GM18508 (cell line): ENCODE results near the gene SULT4A1.
"Not testable (repeated sequence)": the region's sequence is repeated elsewhere in the genome, so short reads cannot be mapped to it uniquely, and the experiment has no call there.

ENCODE experiments used
- ATAC-seq: cut with Tn5 transposase; IDR thresholded peaks from one replicate; pipeline ENCODE4 v1.9.1; 2021; ENCODE audit warnings: moderate number of reproducible peaks; ENCODE audit not compliant: insufficient read depth, unreplicated experiment

The SULT4A1 gene, protein sequence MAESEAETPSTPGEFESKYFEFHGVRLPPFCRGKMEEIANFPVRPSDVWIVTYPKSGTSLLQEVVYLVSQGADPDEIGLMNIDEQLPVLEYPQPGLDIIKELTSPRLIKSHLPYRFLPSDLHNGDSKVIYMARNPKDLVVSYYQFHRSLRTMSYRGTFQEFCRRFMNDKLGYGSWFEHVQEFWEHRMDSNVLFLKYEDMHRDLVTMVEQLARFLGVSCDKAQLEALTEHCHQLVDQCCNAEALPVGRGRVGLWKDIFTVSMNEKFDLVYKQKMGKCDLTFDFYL

DNA sequence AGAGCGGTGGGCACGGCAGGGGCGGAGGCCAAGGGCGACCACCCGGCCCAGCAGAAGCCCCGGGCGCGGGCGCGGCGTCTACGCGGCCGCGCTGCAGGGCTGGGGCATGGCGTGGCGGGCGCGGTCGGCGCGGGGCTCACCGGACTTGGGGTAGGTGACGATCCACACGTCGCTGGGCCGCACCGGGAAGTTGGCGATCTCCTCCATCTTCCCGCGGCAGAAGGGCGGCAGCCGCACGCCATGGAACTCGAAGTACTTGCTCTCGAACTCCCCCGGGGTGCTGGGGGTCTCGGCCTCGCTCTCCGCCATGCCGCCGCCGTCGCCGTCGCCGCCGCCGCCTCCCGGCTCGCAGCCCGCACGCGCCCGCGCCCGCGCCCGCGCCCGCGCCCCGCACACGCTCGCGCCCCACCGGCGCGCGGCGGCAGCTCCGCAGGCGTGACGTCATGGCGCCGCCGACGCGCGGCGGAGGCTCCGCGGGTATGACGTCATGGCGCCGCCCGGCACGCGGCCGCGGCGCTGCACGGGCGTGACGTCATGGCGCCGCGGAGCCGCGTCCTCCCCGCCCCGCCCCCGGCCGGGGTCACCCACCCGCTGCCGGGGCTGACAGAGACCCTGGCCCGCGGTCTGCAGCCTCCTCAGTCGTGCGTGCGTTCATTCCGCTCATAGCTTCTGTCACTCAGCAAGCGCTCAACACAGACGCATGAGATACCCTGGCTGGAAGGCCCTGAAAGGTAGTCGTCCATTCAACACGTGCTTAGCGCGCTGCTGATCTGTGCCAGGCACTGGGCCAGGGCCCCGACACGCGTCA lies at the start of gene SULT4A1:
Gene SULT4A1, minus strand, starts transcription at position 440 of the 808 bp plus-strand sequence. Its CDS starts 131 bp downstream, at position 309.
- ATAC-seq = no peak

DNA sequence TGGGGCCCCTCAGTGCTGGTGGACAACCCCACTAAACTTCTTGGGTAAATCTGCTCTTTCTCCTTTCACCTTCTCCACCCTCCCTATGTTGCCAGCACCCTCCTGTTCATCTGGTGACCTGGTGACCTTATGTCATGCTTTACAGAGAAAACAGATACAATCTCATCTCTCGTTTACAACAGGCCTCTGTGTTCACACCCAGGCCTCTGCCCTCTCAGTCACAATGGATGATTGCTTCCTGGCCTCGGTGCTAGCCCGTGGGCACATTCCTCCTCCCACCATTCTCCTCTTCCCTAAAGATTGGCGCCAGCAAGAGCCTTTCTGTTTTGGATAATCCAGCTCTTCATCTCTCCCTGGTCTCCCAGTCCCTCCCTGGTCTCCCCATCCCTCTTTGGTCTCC lies 49.0 kb upstream of the SULT4A1 start:
- ATAC-seq = no peak

DNA sequence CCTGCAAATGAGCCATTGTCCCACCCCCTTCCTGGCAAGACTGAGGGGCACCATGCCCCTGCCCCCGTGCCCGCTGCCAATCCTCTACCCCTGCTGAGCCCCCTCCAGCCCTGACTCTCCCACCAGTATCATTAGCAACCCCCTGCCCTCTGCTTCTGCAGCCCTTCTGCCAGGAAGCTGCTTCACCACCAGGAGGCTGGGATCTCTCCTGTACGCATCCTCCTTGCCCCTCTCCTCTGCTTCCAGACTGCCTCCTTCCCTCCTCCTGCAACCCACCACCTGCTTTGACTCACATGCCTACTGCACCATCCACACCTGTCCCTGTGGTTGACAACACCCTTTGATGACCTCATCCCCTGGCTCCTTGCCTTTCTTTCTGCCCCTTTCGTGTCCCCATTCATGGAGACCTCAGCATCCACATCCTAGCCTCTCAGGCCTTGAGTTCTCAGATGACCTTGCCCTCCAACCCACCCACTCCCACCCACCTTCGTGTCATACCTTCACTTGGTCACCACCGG lies 47.9 kb upstream of the SULT4A1 start:
- no peak for ATAC-seq

DNA sequence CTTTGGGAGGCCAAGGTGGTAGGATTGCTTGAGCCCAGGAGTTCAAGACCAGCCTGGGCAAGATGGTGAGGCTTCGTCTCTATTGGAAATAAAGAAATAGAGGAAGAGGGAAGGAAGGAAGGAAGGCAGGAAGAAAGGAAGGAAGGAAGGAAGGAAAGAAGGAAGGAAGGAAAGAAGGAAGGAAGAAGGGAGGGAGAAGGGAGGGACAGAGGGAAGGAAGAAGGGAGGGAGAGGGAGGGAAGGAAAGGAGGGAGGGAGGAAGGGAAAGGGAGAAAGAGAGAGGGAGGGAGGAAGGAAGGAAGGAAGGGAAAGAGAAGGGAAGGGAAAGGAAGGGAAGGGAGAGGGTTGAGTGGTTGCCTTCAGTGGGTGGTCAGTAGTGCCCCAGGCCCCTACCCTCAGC lies 47.4 kb upstream of the SULT4A1 start:
- no peak for ATAC-seq

DNA sequence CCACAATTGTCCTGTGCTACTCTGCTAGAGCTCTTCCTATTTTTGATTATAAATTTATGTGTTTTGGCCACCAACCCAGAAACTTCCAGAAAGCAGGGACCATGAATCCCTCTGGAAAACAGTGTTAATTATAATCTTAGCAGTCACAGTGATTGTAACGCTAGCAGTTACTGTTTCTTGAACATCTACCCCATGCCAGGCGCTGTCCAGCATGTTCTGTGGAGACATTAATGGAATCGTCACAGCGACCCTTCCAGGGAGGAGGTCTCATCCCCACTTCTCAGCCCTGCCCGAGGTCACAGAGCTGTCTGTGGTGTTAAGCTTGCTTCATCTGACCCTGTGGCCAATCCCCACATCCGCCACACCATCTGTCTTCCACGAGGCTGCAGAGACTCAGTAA lies 43.4 kb upstream of the SULT4A1 start:
- no peak for ATAC-seq

DNA sequence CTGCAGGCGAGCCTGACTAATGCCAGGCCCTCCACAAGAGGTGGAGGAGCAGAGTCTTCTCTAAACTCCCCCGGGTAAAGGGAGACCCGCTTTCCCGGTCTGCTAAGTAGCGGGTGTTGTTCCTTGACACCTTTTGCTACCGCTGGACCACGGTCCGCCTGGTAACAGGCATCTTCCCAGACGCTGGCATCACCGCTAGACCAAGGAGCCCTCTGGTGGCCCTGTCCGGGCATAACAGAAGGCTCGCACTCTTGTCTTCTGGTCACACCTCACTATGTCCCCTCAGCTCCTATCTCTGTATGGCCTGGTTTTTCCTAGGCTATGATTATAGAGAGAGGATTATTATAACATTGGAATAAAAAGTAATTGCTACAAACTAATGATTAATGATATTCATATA lies 42.1 kb upstream of the SULT4A1 start:
- ATAC-seq = not testable (repeated sequence)

DNA sequence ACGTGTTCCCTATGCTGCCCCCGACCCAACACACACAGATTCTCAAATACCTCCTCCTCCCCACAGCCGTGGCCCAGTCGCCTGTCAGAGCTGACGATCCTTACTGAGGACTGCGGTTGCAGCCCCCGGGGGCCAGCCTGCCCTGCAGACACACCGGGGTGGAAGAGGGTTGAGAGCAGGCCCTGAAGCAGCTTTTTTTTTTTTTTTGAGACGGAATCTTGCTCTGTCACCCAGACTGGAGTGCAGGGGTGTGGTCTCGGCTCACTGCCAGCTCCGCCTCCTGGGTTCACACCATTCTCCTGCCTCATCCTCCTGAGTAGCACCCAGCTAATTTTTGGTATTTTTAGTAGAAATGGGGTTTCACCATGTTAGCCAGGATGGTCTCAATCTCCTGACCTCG lies 40.7 kb upstream of the SULT4A1 start:
- ATAC-seq = not testable (repeated sequence)

DNA sequence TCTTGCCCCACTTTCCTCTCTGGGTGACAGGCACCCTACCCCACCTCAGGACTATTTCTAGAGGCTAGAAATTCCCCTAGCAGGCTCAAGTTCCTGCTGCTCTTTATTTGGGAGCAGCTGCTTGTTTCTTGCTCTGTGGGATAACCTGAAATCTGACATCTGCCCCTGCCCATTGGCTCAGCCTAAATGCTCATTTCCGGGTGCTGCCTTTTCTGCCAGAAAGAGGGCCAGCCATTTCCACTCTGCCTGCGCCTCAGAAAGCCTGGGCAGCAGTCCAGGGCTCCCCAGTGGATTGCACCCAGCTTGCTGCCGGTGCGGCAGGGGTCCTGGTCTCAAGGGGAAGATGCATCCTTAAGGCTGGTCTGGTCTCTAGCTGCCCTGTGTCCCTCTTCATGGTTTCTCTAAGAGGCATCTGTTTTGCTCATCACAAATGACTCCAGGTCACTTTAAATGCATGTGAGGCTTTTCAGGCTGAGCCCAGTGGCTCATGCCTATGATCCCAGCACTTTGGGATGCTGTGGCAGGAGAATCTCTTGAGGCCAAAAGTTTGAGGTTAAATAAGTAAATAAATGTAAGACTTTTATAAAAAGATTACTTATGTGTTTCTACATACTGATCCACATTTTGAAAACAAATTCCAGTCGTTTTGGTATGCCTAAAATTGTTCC lies 39.8 kb upstream of the SULT4A1 start:
- no peak for ATAC-seq

DNA sequence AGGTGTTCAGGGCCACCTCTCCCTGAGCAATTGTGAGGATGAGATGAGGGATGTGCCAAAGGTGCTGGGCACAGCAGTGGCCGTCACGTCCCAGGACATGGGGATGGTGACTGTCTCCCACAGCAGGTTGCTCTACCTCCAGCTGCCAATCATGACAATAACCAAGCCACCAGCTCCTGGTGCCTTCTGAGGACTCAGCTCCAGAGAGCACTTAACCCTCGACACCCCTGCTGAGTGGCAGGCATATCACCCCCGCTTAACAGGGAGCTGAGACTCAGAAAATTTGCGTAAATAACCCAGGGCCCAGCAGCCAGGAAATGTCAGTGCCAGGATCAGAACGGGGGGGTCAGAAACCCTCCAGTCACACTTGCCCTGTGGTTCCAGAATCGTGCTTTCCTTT lies 37.9 kb upstream of the SULT4A1 start:
- no peak for ATAC-seq

DNA sequence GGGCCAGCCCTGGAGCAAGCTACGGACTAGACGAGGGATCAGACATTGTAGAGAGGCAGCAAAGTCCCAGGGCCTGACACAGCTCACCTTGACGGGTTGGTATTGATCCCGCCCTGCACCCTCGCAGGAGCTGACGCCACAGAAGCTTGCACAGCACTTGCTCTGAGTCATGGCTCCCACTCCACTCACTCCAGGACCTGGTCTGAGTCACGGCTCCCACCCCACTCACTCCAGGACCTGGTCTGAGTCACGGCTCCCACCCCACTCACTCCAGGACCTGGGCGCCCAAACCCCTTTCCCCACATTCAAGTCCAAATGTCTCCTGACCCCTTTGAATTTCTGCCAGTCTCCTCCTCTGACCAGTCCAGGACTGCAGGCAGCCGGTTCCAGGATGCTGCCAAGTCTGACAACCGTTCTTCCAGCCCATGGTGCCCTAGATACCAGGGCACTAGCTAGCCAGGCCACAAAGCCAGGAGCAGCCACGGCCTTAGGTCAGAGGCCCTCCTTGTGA lies 35.5 kb upstream of the SULT4A1 start:
- ATAC-seq = no peak

DNA sequence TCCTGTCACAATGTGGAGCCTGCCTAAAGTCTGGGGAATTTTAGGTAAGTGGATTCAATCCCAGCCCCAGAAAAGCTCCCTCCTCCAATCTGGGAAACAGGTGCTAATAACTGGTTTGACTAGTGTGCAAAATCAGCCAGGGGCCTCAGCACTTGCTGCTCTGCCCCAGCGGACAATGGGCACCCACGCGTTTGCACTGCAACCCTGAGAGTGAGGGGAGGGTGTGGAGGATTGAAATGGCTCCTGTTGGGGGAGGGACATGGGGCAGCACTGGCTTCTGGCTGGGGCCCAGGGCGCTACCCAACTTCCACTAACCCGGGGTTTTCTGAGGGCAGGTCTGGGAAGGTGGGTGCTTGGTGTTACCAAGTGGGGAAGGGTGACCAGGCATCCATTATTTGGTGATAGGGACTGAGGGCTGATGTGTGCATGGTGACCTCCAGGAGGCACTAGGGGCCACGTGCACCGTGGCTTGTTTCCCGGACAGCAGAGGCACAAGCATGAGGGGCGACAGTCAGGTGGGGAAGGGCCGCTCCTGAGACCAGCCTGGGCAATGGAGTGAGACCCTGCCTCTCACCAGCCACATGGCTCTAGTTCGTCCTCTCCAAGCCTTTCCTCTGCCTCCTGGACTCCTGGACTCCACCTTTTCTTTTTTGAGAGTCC lies 33.8 kb upstream of the SULT4A1 start:
- ATAC-seq = no peak

DNA sequence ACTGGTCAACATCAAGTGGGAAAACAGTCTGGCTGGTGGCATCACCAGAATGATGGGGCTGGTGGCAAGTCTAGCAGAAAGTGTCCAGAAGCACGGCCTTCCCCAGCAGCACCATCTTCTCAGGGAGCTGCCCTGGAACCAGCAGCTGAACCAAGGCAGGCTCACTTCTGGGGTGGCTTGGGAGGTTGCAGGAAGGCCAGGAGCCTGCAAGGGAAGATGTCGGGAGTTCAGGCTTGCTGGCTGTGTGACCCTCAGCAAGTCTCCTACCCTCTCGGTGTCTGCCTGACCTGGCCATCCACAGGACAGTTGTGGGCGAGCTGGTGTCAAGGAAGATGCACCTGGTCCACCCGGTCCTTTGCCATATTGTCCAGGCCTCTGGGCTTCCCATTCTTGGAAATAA lies 31.8 kb upstream of the SULT4A1 start:
- no peak for ATAC-seq

DNA sequence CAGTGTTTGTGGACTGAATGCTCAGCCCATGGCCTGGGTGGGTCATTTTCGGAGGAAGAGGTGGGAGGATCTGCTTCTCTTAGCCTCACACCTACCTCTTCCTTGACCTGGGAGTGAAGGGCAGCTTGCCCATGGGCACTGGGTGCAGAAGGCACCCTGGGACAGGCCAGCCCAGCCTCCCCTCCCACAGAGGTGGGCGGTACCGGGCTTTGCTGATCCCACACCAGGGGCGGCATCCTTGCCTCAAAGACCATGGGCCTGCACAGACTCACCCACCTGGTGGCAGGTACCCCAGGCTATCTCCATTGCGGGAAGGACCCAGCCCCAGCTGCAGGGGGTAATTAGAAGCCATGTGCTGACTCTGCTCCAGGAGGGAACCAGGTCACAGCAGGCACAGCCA lies 31.0 kb upstream of the SULT4A1 start:
- no peak for ATAC-seq

DNA sequence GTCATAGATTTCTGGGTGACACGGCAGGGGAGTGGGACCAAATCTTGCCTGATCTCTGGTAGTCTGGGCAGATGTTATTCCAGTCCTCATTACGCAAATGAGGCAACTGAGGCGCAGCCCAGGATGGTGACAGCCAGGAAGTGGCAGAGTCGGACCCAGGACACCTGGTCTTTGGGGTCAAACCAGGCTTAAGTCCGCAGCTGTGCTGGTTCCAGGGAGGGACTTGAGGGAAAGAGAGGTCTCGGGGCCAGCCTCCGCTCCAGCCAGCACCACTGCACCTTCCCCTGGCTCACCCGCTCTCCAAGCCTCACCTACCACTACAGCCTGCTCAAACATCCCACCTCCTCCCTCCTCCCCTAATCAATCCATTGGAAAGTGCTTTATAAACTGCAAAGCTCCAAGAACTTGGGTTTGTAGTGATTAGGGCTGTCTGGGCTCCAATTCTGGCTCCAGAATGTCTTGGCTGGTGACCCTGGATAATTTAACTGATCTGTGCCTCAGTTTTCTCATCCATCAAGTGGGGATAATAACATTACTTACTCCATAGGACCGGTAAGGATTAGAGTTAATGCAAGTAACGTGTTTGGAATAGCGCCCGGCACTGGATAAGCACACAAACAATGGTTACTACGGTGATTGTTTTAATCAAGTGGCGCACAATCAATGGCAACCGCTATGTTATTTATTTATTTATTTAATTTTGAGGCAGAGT lies 30.0 kb upstream of the SULT4A1 start:
- ATAC-seq = no peak

DNA sequence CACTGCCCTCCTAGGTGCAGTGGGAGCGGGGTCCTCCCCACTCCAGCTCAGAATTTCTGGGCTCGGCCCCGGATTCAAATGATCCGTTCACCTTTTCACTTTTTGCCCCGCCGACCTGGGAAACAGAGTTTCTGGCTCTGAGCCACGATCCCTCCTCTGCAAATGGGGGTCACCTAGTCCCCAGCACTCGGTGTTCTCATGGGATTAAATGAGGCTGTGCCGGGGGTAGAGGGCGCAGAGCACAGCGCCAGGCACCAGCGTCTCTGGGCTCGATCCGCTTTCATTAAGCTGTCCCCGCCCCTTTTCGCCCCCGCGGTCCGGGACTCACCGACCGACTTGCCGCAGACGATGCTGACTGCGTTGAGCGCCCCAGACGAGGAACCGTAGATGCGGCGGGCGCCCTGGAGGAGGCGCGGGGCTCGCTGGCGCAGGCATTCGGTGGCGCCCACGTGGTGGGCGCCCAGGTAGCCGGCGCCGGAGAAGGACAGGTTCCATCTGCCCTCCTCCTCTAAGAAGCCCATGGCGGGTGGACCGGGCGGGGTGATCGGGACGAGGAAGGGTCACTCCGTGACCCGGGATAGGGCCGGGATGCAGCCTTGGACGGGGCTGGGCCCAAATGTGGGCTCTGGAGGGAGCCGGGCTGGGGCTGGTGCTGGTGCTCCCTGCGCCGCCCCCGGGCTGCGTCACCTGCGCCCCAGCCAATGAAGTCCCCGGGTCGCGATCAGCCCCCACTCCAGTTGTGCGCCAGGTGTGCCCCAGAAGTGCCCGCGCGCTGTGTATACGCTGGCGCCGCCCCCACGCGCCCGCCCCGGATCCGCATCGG lies 29.3 kb upstream of the SULT4A1 start, which contains the start of gene PNPLA5:
Gene PNPLA5, minus strand, starts transcription at position 654 of the 823 bp plus-strand sequence. Its CDS starts 133 bp downstream, at position 521.
- ATAC-seq = no peak

DNA sequence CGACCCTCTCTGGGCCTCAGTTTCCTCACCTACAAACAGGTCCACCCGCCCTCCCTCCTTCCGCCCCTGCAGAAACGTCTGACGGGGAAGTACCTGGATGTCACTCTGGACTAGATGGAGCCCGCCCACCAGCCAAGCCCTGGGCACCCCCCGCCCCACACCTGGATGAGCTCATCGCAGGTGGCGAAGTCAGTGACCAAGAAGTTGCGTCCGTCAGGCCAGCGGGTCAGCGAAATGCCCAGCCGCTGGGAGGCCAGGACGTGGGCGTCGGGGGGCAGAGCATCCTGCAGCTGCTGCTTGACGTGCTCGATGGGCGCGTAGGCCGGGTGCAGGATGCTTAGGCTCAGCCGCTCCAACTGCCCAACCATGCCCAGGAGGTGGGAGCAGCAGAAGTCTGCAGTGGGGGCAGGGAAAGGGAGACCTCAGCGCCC lies 28.6 kb upstream of the SULT4A1 start:
- no peak for ATAC-seq

DNA sequence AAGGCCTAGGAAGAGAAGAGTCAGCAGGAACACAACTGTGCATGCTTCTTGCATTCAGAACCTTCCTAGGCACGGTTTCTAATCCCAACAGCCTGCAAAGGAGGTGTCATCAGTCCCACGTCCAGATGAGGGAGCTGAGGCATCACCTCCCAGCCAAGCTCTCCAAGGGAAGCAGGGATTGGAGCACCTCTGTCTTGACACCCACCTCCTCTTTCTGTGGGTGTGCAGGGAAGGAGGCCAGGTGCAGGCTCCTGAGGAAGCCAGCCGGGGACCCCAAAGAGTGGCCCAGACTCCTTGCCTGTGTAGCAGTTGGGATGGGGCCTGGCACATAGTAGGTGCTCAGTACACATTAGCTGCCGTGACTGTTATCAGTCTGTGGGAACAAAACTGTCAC lies 27.5 kb upstream of the SULT4A1 start:
- no peak for ATAC-seq

DNA sequence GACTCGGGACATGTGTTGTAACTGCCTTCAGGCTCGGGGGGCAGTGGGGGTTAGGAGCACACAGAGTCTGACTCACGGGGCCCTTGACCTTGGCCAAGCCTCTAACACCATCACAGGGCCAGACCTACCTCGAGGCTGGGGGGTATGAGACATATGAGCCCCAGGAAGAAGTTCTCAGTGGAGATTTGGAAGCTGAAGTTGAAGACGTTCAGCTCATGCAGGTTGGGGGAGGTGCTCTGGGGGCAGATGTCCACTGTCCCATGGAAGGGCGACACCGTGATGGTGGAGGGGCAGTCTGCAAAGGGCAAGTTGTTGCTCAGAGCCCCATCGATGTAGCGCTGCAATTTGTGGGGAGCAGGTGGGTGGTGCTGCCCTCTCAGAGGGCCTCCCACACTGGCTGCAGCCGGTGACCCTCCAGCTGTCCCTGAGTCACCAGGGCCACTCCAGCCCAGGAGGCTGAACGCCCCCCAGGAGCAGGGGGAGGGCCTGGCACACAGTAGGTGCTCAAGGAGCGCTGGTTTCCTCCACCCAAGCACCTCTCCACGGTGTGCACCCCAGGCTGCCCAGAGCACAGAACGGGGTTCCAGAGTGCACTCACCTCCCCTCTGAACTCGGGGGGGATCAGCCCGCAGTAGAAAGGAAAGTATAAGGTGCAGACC lies 27.0 kb upstream of the SULT4A1 start:
- no peak for ATAC-seq
